Measurements from ENCODE around the gene TMEM145. TPM values are rescaled to one million over a fixed set of nuclear protein-coding genes. Genes with fewer than 3 reads are reported as not detected.
A peak's percentile ranks its signal among the peaks of the same experiment; 100 is the strongest.

The TMEM145 gene
- total and polyA plus RNA-seq, 9 of the 15 experiments (the other 6 are each of a cell fraction or from before 2014, with no cell fraction given) = 0.80 to 5.5 (median 1.9) TPM; not detected in 3

- no peak for TF ChIP-seq ZFPM2 (CRISPR knock-in tag; IDR thresholded peaks at IDR 0.05)
- TF ChIP-seq RFX7 (CRISPR knock-in tag; IDR thresholded peaks at IDR 0.05) = no peak
- no peak for TF ChIP-seq BMI1 (IDR thresholded peaks at IDR 0.05; ENCODE audit: low read length)
- TF ChIP-seq POLR3A (IDR thresholded peaks at IDR 0.05; ENCODE audit: borderline replicate concordance, extremely low read depth, insufficient read depth, insufficient read length) = no peak
- TF ChIP-seq XRCC5 (IDR thresholded peaks at IDR 0.05; ENCODE audit: low read depth, low read length) = no peak
- TF ChIP-seq, protein P1, sequence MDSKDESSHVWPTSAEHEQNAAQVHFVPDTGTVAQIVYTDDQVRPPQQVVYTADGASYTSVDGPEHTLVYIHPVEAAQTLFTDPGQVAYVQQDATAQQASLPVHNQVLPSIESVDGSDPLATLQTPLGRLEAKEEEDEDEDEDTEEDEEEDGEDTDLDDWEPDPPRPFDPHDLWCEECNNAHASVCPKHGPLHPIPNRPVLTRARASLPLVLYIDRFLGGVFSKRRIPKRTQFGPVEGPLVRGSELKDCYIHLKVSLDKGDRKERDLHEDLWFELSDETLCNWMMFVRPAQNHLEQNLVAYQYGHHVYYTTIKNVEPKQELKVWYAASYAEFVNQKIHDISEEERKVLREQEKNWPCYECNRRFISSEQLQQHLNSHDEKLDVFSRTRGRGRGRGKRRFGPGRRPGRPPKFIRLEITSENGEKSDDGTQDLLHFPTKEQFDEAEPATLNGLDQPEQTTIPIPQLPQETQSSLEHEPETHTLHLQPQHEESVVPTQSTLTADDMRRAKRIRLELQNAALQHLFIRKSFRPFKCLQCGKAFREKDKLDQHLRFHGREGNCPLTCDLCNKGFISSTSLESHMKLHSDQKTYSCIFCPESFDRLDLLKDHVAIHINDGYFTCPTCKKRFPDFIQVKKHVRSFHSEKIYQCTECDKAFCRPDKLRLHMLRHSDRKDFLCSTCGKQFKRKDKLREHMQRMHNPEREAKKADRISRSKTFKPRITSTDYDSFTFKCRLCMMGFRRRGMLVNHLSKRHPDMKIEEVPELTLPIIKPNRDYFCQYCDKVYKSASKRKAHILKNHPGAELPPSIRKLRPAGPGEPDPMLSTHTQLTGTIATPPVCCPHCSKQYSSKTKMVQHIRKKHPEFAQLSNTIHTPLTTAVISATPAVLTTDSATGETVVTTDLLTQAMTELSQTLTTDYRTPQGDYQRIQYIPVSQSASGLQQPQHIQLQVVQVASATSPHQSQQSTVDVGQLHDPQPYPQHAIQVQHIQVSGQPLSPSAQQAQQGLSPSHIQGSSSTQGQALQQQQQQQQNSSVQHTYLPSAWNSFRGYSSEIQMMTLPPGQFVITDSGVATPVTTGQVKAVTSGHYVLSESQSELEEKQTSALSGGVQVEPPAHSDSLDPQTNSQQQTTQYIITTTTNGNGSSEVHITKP (IDR thresholded peaks at IDR 0.05; ENCODE audit: partially characterized antibody) = peak; percentile 78
- TF ChIP-seq SIX5 (IDR thresholded peaks at IDR 0.05; ENCODE audit: borderline replicate concordance in 1 of 2, insufficient read depth in 1 of 2, low read depth in 1 of 2, low read length in 2 of 2) = no peak
- 0 out of 2 replicates have a peak, but pooled peaks have one; percentile 37 for TF ChIP-seq ZNF583 (CRISPR knock-in tag; IDR thresholded peaks at IDR 0.05)
- TF ChIP-seq RCOR1 (IDR thresholded peaks at IDR 0.05; ENCODE audit: borderline replicate concordance in 1 of 2, low read depth in 2 of 2, low read length in 2 of 2) = no peak
- TF ChIP-seq MAFK (IDR thresholded peaks at IDR 0.05; ENCODE audit: low read length) = no peak
- no peak for TF ChIP-seq ZNF282 (CRISPR knock-in tag; IDR thresholded peaks at IDR 0.05)
- TF ChIP-seq HSF4 (CRISPR knock-in tag; IDR thresholded peaks at IDR 0.05; ENCODE audit: borderline replicate concordance) = no peak
- TF ChIP-seq, protein P2, sequence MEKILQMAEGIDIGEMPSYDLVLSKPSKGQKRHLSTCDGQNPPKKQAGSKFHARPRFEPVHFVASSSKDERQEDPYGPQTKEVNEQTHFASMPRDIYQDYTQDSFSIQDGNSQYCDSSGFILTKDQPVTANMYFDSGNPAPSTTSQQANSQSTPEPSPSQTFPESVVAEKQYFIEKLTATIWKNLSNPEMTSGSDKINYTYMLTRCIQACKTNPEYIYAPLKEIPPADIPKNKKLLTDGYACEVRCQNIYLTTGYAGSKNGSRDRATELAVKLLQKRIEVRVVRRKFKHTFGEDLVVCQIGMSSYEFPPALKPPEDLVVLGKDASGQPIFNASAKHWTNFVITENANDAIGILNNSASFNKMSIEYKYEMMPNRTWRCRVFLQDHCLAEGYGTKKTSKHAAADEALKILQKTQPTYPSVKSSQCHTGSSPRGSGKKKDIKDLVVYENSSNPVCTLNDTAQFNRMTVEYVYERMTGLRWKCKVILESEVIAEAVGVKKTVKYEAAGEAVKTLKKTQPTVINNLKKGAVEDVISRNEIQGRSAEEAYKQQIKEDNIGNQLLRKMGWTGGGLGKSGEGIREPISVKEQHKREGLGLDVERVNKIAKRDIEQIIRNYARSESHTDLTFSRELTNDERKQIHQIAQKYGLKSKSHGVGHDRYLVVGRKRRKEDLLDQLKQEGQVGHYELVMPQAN (IDR thresholded peaks at IDR 0.05; ENCODE audit: borderline replicate concordance) = peak; percentile 80
- TF ChIP-seq TSHZ1 (CRISPR knock-in tag; IDR thresholded peaks at IDR 0.05) = no peak
- no peak for TF ChIP-seq HNRNPUL1 (IDR thresholded peaks at IDR 0.05; ENCODE audit: low read length)
- peak; percentile 56; the same call in 1 of the 2 replicates for TF ChIP-seq NBN (IDR thresholded peaks at IDR 0.05; ENCODE audit: low read depth)
- TF ChIP-seq MBD2 (IDR thresholded peaks at IDR 0.05; ENCODE audit: borderline replicate concordance, low read depth) = no peak
- 0 out of 2 replicates have a peak, but pooled peaks have one; percentile 36 for TF ChIP-seq KLF1 (tag; IDR thresholded peaks at IDR 0.05)
- TF ChIP-seq ZBTB8A (IDR thresholded peaks at IDR 0.05; ENCODE audit: partially characterized antibody) = no peak
Observed at GRCh38 chr19:42283188-42284065, 29.7 kb upstream of the TMEM145 start (continued).

Data from K562 (cell line).